Measurements from ENCODE around the gene MRLN.
"Not testable (repeated sequence)": the region's sequence is repeated elsewhere in the genome, so short reads cannot be mapped to it uniquely, and the experiment has no call there.

Gene MRLN

GRCh38 chr10:59753267-59753666, at the start of gene MRLN:
TSS of gene MRLN (minus strand) at chr10:59753455.
- in situ Hi-C loops (cut with MboI; ENCODE audit: low sequenced_read_pairs), result no loop called here

- in situ Hi-C loops (cut with MboI; ENCODE audit: low sequenced_read_pairs), result no loop called here
Observed at GRCh38 chr10:59801171-59801570, 47.9 kb upstream of the MRLN start.

GRCh38 chr10:59799421-59799820, 46.2 kb upstream of the MRLN start:
- in situ Hi-C loops (cut with MboI; ENCODE audit: low sequenced_read_pairs), result no loop called here

- in situ Hi-C loops (cut with MboI; ENCODE audit: low sequenced_read_pairs), result no loop called here
Observed at GRCh38 chr10:59793919-59794318, 40.7 kb upstream of the MRLN start.

- in situ Hi-C loops (cut with MboI; ENCODE audit: low sequenced_read_pairs), result no loop called here
Observed at GRCh38 chr10:59792812-59793211, 39.6 kb upstream of the MRLN start.

GRCh38 chr10:59791601-59792000, 38.3 kb upstream of the MRLN start:
- in situ Hi-C loops (cut with MboI; ENCODE audit: low sequenced_read_pairs), result no loop called here

GRCh38 chr10:59790080-59790479, 36.8 kb upstream of the MRLN start:
- in situ Hi-C loops (cut with MboI; ENCODE audit: low sequenced_read_pairs), result not testable (repeated sequence)

- in situ Hi-C loops (cut with MboI; ENCODE audit: low sequenced_read_pairs), result not testable (repeated sequence)
Observed at GRCh38 chr10:59788914-59789313, 35.7 kb upstream of the MRLN start.

GRCh38 chr10:59787032-59787431, 33.8 kb upstream of the MRLN start:
- in situ Hi-C loops (cut with MboI; ENCODE audit: low sequenced_read_pairs), result not testable (repeated sequence)

- in situ Hi-C loops (cut with MboI; ENCODE audit: low sequenced_read_pairs), result not testable (repeated sequence)
Observed at GRCh38 chr10:59785476-59785875, 32.2 kb upstream of the MRLN start.

- in situ Hi-C loops (cut with MboI; ENCODE audit: low sequenced_read_pairs), result no loop called here
Observed at GRCh38 chr10:59781511-59781910, 28.3 kb upstream of the MRLN start.

GRCh38 chr10:59779756-59780533, 26.7 kb upstream of the MRLN start:
- in situ Hi-C loops (cut with MboI; ENCODE audit: low sequenced_read_pairs), result no loop called here

- in situ Hi-C loops (cut with MboI; ENCODE audit: low sequenced_read_pairs), result no loop called here
Observed at GRCh38 chr10:59774451-59774850, 21.2 kb upstream of the MRLN start.

- in situ Hi-C loops (cut with MboI; ENCODE audit: low sequenced_read_pairs), result no loop called here
Observed at GRCh38 chr10:59773088-59773487, 19.8 kb upstream of the MRLN start.

GRCh38 chr10:59771162-59771807, 18.0 kb upstream of the MRLN start:
- in situ Hi-C loops (cut with MboI; ENCODE audit: low sequenced_read_pairs), result no loop called here

- in situ Hi-C loops (cut with MboI; ENCODE audit: low sequenced_read_pairs), result no loop called here
Observed at GRCh38 chr10:59770689-59771088, 17.4 kb upstream of the MRLN start.

- in situ Hi-C loops (cut with MboI; ENCODE audit: low sequenced_read_pairs), result no loop called here
Observed at GRCh38 chr10:59762505-59762904, 9.2 kb upstream of the MRLN start.

GRCh38 chr10:59757966-59758365, 4.7 kb upstream of the MRLN start:
- in situ Hi-C loops (cut with MboI; ENCODE audit: low sequenced_read_pairs), result no loop called here

- in situ Hi-C loops (cut with MboI; ENCODE audit: low sequenced_read_pairs), result no loop called here
Observed at GRCh38 chr10:59754951-59755350, 1.7 kb upstream of the MRLN start.

GRCh38 chr10:59752278-59752940, 846 bp downstream of the MRLN start:
- in situ Hi-C loops (cut with MboI; ENCODE audit: low sequenced_read_pairs), result no loop called here

- in situ Hi-C loops (cut with MboI; ENCODE audit: low sequenced_read_pairs), result no loop called here
Observed at GRCh38 chr10:59750155-59750945, 2.9 kb downstream of the MRLN start.

Data from hTERT RPE-1 (cell line).